GM12874 (cell line): ENCODE results near the gene ASL.

Source experiments
- TF ChIP-seq, protein P1 (sequence below): IDR thresholded peaks from 2 replicates; pipeline ENCODE4 v1.5.1; 2011; ENCODE audit warnings: low read depth, mild to moderate bottlenecking, control low read depth, low read length, moderate library complexity; ENCODE audit not compliant: insufficient read depth

Gene ASL

DNA sequence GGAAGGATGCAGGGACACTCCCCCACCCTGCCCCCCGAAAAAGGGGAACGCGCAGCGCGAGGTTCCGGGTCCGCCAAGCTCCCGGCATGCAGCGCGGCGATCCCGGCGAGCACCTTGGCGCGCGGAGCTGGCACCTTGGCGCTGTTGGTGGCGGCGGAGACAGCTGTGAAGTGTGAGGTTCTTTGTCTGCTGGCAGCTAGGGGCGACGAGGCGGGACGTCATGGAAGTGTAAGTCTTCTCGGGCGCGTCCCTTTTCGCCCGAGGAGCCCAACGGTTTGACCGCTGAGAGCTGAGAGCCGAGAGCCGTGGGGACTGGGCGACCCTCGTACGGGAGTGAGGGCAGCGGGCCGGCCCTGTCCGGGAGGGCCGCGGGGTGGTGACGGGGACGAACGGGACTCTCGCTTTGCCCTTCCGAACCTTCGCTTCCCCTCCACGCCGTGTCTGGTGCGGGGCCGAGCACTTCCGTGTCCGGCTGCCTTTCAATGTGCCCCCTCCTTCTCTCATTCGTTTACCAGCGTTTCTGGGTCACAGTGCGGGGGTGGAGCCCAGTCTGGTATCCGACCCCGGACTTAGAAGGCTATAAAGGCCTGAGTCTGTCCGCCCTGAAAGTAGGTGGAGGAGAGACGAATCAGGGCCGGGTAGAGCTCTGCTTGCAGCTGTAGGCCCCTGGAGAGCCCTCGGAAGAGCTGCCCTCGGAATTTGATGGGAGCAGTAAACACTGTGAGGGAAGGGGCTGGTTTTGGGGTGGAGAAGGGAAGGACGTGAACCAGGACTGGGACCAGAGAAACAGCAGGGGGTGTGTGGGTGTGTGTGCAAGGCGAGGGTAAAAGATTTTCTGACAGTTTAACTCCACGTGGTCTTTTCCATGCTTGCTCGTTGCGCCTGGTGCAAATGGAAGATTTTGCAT lies 39.4 kb downstream of the ASL start, which contains the start of gene CRCP:
CRCP (plus strand) TSS at position 105 of the 907 bp plus-strand sequence; CDS start at position 221, 116 bp downstream.
- TF ChIP-seq, protein P1, sequence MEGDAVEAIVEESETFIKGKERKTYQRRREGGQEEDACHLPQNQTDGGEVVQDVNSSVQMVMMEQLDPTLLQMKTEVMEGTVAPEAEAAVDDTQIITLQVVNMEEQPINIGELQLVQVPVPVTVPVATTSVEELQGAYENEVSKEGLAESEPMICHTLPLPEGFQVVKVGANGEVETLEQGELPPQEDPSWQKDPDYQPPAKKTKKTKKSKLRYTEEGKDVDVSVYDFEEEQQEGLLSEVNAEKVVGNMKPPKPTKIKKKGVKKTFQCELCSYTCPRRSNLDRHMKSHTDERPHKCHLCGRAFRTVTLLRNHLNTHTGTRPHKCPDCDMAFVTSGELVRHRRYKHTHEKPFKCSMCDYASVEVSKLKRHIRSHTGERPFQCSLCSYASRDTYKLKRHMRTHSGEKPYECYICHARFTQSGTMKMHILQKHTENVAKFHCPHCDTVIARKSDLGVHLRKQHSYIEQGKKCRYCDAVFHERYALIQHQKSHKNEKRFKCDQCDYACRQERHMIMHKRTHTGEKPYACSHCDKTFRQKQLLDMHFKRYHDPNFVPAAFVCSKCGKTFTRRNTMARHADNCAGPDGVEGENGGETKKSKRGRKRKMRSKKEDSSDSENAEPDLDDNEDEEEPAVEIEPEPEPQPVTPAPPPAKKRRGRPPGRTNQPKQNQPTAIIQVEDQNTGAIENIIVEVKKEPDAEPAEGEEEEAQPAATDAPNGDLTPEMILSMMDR, result peak; percentile 38; the same call in 1 of the 2 replicates

DNA sequence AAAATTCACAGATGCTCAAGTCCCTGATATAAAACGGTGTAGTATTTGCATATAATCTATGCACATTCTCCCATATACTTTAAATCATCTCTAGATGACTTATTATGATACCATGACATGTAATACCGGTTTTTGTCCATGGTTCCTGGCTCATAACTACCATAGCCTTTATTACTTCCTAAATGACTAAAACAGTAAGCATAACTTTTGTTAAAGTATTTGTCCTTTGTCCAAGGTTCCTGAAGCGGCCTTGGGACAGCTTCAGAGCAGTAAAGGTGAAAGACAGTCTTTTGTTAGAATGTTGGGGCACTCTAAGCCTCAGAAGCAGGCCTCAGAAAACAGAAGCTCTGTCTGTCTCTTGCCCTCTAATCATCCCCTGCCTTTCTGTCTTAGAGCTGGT lies 43.0 kb downstream of the ASL start:
- TF ChIP-seq, protein P1, result no peak

DNA sequence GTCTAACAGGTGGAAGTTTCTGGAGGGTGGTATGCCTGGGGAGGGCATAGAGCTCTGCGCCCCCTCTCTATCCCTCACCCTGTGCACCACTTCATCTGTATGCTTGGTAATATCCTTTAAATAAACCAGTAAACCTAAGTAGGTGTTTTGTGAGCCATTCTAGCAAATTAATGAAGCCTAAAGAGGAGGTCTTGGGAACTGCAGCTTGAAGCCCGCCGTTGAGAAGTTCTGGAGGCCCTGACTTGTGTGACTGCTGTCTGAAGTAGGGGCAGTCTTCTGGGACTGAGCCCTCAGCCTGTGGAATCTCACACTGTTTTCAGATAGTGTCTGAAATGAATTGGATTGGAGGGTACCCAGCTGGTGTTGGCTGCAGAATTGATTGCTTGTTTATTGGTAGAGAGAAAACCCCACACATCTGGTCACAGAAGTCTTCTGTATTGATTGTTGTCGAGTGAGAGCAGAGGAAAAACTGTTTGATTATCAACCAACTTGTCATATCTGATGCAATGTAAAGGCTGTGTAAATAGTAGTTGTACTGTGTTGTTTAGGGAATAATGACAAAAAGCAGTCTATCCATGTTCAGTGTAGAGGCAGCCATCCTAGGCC lies 43.7 kb downstream of the ASL start:
- TF ChIP-seq, protein P1, result no peak

DNA sequence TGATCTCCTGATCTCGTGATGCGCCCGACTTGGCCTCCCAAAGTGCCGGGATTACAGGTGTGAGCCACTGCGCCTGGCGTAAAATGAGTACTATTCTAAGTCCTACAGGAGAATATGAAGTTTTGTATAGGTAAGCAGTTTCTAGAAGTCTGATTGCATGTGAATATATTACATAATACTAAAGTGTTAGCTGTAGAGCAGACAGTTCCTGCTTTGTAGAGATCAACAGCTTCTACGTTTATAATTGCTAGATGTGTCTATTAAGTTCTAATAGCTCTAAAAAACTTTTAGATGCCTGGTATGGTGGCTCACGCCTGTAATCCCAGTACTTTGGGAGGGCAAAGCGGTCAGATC lies 47.5 kb downstream of the ASL start:
- TF ChIP-seq, protein P1, result no peak

DNA sequence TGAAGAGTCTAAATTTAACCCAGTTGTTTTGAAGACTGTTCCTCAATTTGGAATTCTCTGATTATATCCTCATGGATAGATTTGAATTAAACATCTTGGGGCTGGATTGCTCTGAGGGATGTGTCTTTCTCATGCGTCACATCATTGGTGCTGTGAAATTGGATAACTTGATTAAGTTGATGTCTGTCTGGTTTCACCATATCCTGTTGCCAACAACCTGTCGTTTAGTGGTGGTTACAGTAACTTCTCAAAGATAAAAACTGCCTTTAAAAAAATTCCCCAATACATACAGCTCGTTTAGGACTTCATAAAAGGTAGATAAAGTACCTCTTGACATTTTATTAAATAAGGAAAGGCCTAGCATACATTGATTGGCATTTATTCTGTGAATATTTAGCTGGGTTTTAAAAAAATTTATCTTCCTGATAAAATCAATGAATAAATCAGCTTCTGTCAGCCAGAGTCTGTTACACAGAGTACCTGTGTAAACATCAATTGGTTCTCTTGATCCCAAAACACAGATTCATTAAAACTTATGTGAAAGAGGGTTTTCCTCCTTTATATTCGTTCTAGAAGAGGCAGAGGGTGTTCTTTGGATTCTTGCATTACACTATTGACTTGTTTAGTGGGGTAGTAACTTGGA lies 49.6 kb downstream of the ASL start:
- TF ChIP-seq, protein P1, result no peak

DNA sequence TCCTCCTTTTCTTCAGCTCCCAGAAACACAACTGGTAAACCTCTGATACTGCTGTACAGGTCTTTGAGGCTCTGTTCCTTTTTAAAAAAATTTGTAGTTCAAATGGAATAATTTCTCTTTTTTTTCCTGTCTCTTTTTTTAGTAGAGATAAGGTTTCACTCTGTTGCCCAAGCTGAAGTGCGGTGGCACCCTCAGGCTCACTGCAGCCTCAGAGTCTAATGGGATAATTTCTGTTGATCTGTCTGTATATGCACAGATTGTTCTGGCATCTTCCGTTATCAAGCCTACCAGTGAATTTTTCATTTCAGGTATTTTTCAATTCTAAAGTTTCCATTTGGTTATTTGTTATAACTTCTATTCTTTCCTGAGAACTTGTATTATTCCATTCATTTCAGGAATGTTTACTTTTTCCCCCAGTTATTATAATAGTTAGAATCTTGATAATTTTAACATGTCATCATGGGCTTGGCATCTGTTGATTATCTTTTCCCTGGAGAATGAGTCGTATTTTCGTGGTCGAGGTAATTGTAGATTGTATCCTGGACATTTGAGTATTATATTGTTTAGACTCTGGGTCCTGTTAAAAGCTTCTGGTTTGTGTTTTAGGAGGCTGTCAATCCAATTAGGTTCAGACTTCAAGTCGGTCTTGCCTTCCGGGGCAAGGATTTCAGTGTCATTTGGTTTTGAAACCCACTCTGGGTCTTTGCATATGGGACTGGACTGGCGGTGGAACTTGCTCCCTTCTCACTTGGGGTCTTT lies 63.6 kb downstream of the ASL start:
- TF ChIP-seq, protein P1, result no peak

DNA sequence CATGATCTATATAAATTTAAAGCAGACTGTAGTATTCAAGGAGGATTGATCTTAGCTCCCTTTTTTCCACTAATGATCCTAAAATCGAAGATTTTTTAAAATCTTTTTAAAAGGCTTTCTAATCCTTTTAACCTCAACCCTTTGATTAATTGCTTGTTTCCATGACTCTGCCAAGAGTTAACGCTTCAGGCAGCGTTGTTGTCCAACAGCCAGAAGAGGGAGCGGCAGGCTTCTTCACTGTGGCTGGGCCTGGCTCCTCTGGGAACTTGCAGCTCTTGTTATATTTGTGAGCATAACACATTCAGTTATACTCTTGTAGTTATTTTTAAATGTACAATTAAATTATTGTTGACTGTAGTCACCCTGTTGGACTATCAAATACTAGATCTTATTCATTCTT lies 65.3 kb downstream of the ASL start:
- TF ChIP-seq, protein P1, result no peak
